Measurements from ENCODE around the gene RNF167. TPM values are rescaled to one million over a fixed set of nuclear protein-coding genes. Genes with fewer than 3 reads are reported as not detected.

Gene RNF167
- total RNA-seq: 13.4 and 18.6 TPM in 2 replicates

GRCh38 chr17:4939796-4940554, at the start of gene RNF167, which contains the start of gene SLC25A11:
TSS of gene RNF167 (plus strand) at chr17:4940268. CDS start at chr17:4940910, 642 bp downstream.
TSS of gene SLC25A11 (minus strand) at chr17:4940046. CDS start at chr17:4939910, 136 bp downstream.

DNA sequence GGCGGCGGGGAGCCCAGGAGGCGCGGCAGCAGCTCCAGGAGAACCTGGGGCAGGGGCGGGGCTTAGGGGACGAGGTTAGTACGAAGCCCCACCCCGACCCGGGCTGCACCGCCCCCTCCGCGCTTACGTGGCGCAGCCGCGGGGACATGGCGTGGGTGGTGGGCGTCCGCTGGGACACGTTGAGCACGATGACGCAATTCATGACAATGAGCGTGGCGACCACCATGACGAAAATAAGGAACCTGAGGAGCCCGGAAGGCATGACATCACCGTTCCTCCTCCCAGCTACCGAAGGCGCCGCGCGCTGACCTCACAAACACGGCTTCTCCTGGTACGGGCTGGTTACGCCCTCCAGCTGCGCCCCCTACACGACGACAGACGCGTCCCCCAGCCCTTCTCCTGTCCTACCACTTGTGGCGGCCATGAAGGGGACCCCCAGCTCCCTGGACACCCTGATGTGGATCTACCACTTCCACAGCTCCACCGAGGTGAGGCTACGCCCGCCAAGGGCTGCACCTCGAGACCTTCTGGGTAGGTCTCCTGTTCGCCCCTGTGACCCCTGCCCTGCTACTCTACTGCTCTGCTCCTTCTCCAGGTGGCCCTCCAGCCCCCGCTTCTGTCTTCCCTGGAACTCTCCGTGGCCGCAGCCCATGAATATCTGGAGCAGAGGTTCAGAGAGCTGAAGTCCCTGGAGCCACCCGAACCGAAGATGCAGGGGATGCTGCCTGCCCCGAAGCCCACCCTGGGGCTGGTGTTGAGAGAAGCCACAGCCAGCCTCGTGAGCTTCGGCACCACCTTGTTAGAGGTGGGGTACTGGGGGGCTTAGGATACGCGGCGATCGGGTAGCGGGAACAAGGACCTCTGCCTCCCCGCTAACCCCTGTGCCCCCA, 40.5 kb upstream of the RNF167 start, which contains the start of gene C17orf107:
TSS of gene C17orf107 (plus strand) at position 196 of the 890 bp plus-strand sequence. CDS start at position 423, 227 bp downstream.

GRCh38 chr17:4903051-4903818, 36.8 kb upstream of the RNF167 start, which contains the start of gene CHRNE:
TSS of gene CHRNE (minus strand) at chr17:4903098. CDS start at chr17:4903063, 35 bp downstream.

GRCh38 chr17:4931963-4932362, 8.1 kb upstream of the RNF167 start, which contains the start of gene GP1BA:
TSS of gene GP1BA (plus strand) at chr17:4932277. CDS start at chr17:4932605, 328 bp downstream.

GRCh38 chr17:4948166-4948930, 8.3 kb downstream of the RNF167 start, which contains the start of gene PFN1:
TSS of gene PFN1 (minus strand) at chr17:4948530. CDS start at chr17:4948394, 136 bp downstream.

GRCh38 chr17:4950746-4951204, 10.7 kb downstream of the RNF167 start, which contains the start of gene ENO3:
TSS of gene ENO3 (plus strand) at chr17:4951119. CDS start at chr17:4951830, 711 bp downstream.

DNA sequence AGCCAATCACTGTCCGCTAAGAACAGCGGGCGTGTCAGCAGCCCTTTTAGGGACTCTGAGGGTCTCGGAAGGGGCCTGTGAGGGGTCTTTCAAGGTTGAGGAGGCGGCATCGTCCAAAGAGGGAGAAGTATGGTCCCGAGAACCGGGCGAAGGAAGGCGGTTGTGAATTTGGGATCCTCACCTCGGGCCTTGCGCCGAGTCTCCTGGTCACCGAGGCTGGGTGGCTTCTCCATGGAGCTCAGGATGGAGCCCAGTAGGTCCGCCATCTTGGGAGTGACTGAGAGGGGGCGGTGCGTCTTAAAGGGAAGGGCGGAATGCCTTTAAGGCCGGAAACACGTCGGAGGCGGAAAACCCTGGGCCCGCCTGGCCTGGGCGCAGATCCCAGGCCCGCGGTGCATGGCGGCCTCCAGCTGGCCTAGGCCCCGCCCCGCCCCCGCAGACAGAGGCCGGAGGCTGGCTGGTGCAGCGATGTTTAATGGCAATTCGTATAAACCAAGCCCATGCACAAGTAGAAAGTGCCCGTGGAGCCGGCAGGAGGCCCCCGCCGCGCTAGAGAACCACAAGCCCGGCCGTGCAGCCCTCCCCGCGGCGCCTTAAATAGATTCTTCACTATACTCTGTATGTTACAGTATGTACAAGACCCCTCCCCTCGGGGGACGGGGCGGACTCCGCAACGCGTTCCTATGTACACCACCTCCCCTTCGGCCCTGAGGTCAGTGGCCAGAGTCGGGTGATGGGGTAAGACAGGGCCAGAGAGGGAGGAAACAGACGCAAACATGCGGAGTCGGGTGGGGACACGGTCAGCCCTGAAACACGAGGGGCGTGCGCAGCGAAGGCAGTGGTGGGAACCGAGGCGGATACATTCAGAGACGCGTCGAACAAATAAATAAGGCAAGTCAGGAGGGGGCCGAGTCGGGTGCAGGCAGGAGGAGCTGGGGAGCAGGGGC, 27.7 kb downstream of the RNF167 start, which contains the start of gene SPAG7:
TSS of gene SPAG7 (minus strand) at position 279 of the 947 bp plus-strand sequence. CDS start at position 266, 13 bp downstream.

GRCh38 chr17:4986951-4987766, 47.1 kb downstream of the RNF167 start, which contains the start of gene CAMTA2:
TSS of gene CAMTA2 (minus strand) at chr17:4987675. CDS start at chr17:4986222, 1,453 bp downstream.

Other genes starting within 250 kb of the RNF167 start
- 8.4 and 37.8 TPM in 2 replicates for gene PELP1, start 236.1 kb upstream of the RNF167 start, total RNA-seq
- gene ARRB2, start 229.6 kb upstream of the RNF167 start, total RNA-seq: 3.9 and 6.3 TPM in 2 replicates
- gene MED11, start 208.8 kb upstream of the RNF167 start, total RNA-seq: 9.2 and 9.8 TPM in 2 replicates
- 0.19 TPM in 1 of 2 replicates, not detected in the other for gene ZMYND15, start 200.4 kb upstream of the RNF167 start, total RNA-seq
- 1.3 and 2.6 TPM in 2 replicates for gene CXCL16, start 200.3 kb upstream of the RNF167 start, total RNA-seq
- gene TM4SF5, start 168.4 kb upstream of the RNF167 start, total RNA-seq: not detected in 2 replicates
- 0.13 TPM in 1 of 2 replicates, not detected in the other for gene VMO1, start 153.9 kb upstream of the RNF167 start, total RNA-seq
- gene GLTPD2, start 151.3 kb upstream of the RNF167 start, total RNA-seq: not detected in 2 replicates
- 139 and 176 TPM in 2 replicates for gene PSMB6, start 144.1 kb upstream of the RNF167 start, total RNA-seq
- 26.4 and 39.3 TPM in 2 replicates for gene PLD2, start 133.1 kb upstream of the RNF167 start, total RNA-seq
- 30.0 and 78.7 TPM in 2 replicates for gene MINK1, start 106.9 kb upstream of the RNF167 start, total RNA-seq
- gene C17orf107, start 40.7 kb upstream of the RNF167 start, total RNA-seq: 0.49 and 1.1 TPM in 2 replicates
- 0.31 and 0.32 TPM in 2 replicates for gene CHRNE, start 37.2 kb upstream of the RNF167 start, total RNA-seq
- gene GP1BA, start 8.0 kb upstream of the RNF167 start, total RNA-seq: 0.13 TPM in 1 of 2 replicates, not detected in the other
- gene SLC25A11, start 222 bp upstream of the RNF167 start, total RNA-seq: 45.8 and 61.3 TPM in 2 replicates
- 789 and 1,108 TPM in 2 replicates for gene PFN1, start 8.3 kb downstream of the RNF167 start, total RNA-seq
- 1.6 and 4.7 TPM in 2 replicates for gene ENO3, start 10.9 kb downstream of the RNF167 start, total RNA-seq
- 44.0 and 53.9 TPM in 2 replicates for gene SPAG7, start 27.5 kb downstream of the RNF167 start, total RNA-seq
- gene CAMTA2, start 47.4 kb downstream of the RNF167 start, total RNA-seq: 6.5 and 14.0 TPM in 2 replicates
- gene INCA1, start 57.3 kb downstream of the RNF167 start, total RNA-seq: 0.25 and 0.32 TPM in 2 replicates
- gene KIF1C, start 57.7 kb downstream of the RNF167 start, total RNA-seq: 91.3 and 158 TPM in 2 replicates
- under 0.01 and 0.19 TPM in 2 replicates for gene SLC52A1, start 95.2 kb downstream of the RNF167 start, total RNA-seq
- 0.97 and 1.7 TPM in 2 replicates for gene ZFP3, start 138.2 kb downstream of the RNF167 start, total RNA-seq
- gene ZNF232, start 171.6 kb downstream of the RNF167 start, total RNA-seq: 4.0 and 5.5 TPM in 2 replicates
- gene USP6, start 175.8 kb downstream of the RNF167 start, total RNA-seq: not detected in 2 replicates

Measured in bladder microvascular endothelial cell (primary cell).